Tibial artery (tissue), 4 donors: ENCODE results near the gene COL28A1.

Experiments
- DNase-seq, 2 donors: peaks; one replicate each; pipeline ENCODE4 v3.0.0-alpha.2; 2019
- H3K27ac ChIP-seq, 2 donors: fragments of 200-600 bp; sonication (generic) in 1 of 2; 1 replicate in 1 of 2; 2 replicates in 1 of 2; pipeline ENCODE4 v1.5.1; 2018 to 2019; ENCODE audit warnings: mild to moderate bottlenecking in 1 of 2
- H3K27me3 ChIP-seq, 2 donors: fragments of 200-600 bp; sonication (generic) in 1 of 2; one replicate each; pipeline versions ENCODE4 v1.5.1 to v1.6.0; 2016 to 2019
- H3K36me3 ChIP-seq, 3 donors: fragments of 200-600 bp; sonication (generic) in 2 of 3; one replicate each; pipeline ENCODE4 v1.5.1; 2016 to 2019; ENCODE audit warnings: mild to moderate bottlenecking in 2 of 3
- H3K4me1 ChIP-seq, 4 donors: fragments of 200-600 bp; sonication (generic) in 2 of 4; 1 replicate in 3 of 4; 2 replicates in 1 of 4; pipeline ENCODE4 v1.5.1; 2016 to 2019
- H3K4me3 ChIP-seq, 2 donors: fragments of 200-600 bp; sonication (generic) in 1 of 2; 1 replicate in 1 of 2; 2 replicates in 1 of 2; pipeline ENCODE4 v1.5.1; 2018 to 2019; ENCODE audit warnings: mild to moderate bottlenecking in 2 of 2
- H3K9me3 ChIP-seq, 3 donors: fragments of 200-600 bp; sonication (generic) in 1 of 3; one replicate each; pipeline ENCODE4 v1.5.1; 2016 to 2019
- CTCF ChIP-seq, 2 experiments: fragments of 200-600 bp in 1 of 2; fragments of 450-650 bp in 1 of 2; IDR thresholded peaks; one replicate each; pipeline ENCODE4 v1.5.1; 2017 to 2019; ENCODE audit warnings: antibody characterized with exemption in 2 of 2, mild to moderate bottlenecking in 1 of 2, moderate library complexity in 1 of 2
- intact Hi-C: fragments of 100-400 bp; cut with DNase I; formaldehyde crosslinking; loops from one replicate; pipeline ENCODE4 v1.15.0; 2023; ENCODE audit warnings: low total_unique reads

Gene COL28A1

GRCh38 chr7:7552199-7552598, 16.5 kb upstream of the COL28A1 start:
- intact Hi-C loops: no loop called here
- DNase-seq: no peak
- peaks cover 0 to 4% (median 0%) of the 10 kb centered on the region in 4 donors for H3K4me1 ChIP-seq
- no peaks in the 10 kb centered on the region for H3K9me3 ChIP-seq
- H3K36me3 ChIP-seq: peaks cover 0 to 10% (median 5%) of the 10 kb centered on the region in 3 donors
- no peak overlapping the region for H3K27ac ChIP-seq
- no peaks in the 10 kb centered on the region for H3K27me3 ChIP-seq
- H3K4me3 ChIP-seq: no peak overlapping the region
- TF ChIP-seq CTCF (IDR thresholded peaks at IDR 0.05): no peak

- peaks cover 0 to 10% (median 5%) of the 10 kb centered on the region in 3 donors for H3K36me3 ChIP-seq
- no peaks in the 10 kb centered on the region for H3K9me3 ChIP-seq
- no peak for TF ChIP-seq CTCF (IDR thresholded peaks at IDR 0.05)
- no peak overlapping the region for H3K27ac ChIP-seq
- H3K4me3 ChIP-seq: no peak overlapping the region
- intact Hi-C loops: no loop called here
- no peak for DNase-seq
- peaks cover 0 to 4% (median 0%) of the 10 kb centered on the region in 4 donors for H3K4me1 ChIP-seq
- no peaks in the 10 kb centered on the region for H3K27me3 ChIP-seq
Measured at GRCh38 chr7:7550663-7551062, 15.0 kb upstream of the COL28A1 start.

GRCh38 chr7:7548407-7548806, 12.7 kb upstream of the COL28A1 start:
- intact Hi-C loops: no loop called here
- no peak overlapping the region for H3K27ac ChIP-seq
- H3K9me3 ChIP-seq: no peaks in the 10 kb centered on the region
- no peaks in the 10 kb centered on the region for H3K4me1 ChIP-seq
- no peak for DNase-seq
- no peaks in the 10 kb centered on the region for H3K27me3 ChIP-seq
- no peak for TF ChIP-seq CTCF (IDR thresholded peaks at IDR 0.05)
- no peak overlapping the region for H3K4me3 ChIP-seq
- H3K36me3 ChIP-seq: peaks cover 0 to 10% (median 5%) of the 10 kb centered on the region in 3 donors

GRCh38 chr7:7542251-7542835, 6.7 kb upstream of the COL28A1 start:
- no peaks in the 10 kb centered on the region for H3K4me1 ChIP-seq
- intact Hi-C loops: no loop called here
- H3K36me3 ChIP-seq: no peaks in the 10 kb centered on the region
- no peak for TF ChIP-seq CTCF (IDR thresholded peaks at IDR 0.05)
- no peaks in the 10 kb centered on the region for H3K9me3 ChIP-seq
- DNase-seq: no peak
- H3K27me3 ChIP-seq: no peaks in the 10 kb centered on the region
- H3K4me3 ChIP-seq: no peak overlapping the region
- no peak overlapping the region for H3K27ac ChIP-seq

GRCh38 chr7:7539711-7540110, 4.0 kb upstream of the COL28A1 start:
- TF ChIP-seq CTCF (IDR thresholded peaks at IDR 0.05): no peak
- H3K4me1 ChIP-seq: no peaks in the 10 kb centered on the region
- no peaks in the 10 kb centered on the region for H3K9me3 ChIP-seq
- H3K4me3 ChIP-seq: no peak overlapping the region
- H3K27ac ChIP-seq: no peak overlapping the region
- H3K27me3 ChIP-seq: no peaks in the 10 kb centered on the region
- intact Hi-C loops: loop anchor here (5.0 kb wide), 1 partner anchor 437 kb away; no protein-coding TSS in a partner anchor
- no peaks in the 10 kb centered on the region for H3K36me3 ChIP-seq
- no peak for DNase-seq

- no peak for TF ChIP-seq CTCF (IDR thresholded peaks at IDR 0.05)
- intact Hi-C loops: loop anchor here (5.0 kb wide), 1 partner anchor 437 kb away; no protein-coding TSS in a partner anchor
Measured at GRCh38 chr7:7539152-7539551, 3.5 kb upstream of the COL28A1 start.

More at GRCh38 chr7:7539152-7539551, 3.5 kb upstream of the COL28A1 start:
- Histone ChIP-seq H3K27me3 (no peaks in the 10 kb centered on the region), H3K4me3 (no peak overlapping the region), H3K36me3 (no peaks in the 10 kb centered on the region), H3K9me3 (no peaks in the 10 kb centered on the region), H3K4me1 (no peaks in the 10 kb centered on the region), H3K27ac (no peak overlapping the region)
- no peak for DNase-seq
